Mucosa of rectum (tissue), 2 donors: ENCODE results near the gene OR2T29.
"Not testable (repeated sequence)": the region's sequence is repeated elsewhere in the genome, so short reads cannot be mapped to it uniquely, and the experiment has no call there.

ENCODE experiments used
- H3K27ac ChIP-seq, 2 donors: one replicate each; pipeline ENCODE4 v1.7.0; 2013; ENCODE audit warnings: inconsistent platforms in 2 of 2, low read depth in 2 of 2, low read length in 2 of 2
- H3K27me3 ChIP-seq, 2 donors: one replicate each; pipeline ENCODE4 v1.7.0; 2013; ENCODE audit warnings: low read length in 2 of 2; ENCODE audit not compliant: control insufficient read depth in 2 of 2, insufficient read depth in 2 of 2
- H3K36me3 ChIP-seq, 2 donors: one replicate each; pipeline ENCODE4 v1.7.0; 2013; ENCODE audit warnings: low read length in 2 of 2; ENCODE audit not compliant: control insufficient read depth in 2 of 2, insufficient read depth in 2 of 2
- H3K4me1 ChIP-seq, 2 donors: one replicate each; pipeline ENCODE4 v1.7.0; 2013; ENCODE audit warnings: low read length in 2 of 2, mild to moderate bottlenecking in 1 of 2; ENCODE audit not compliant: control insufficient read depth in 2 of 2, insufficient read depth in 2 of 2
- H3K4me3 ChIP-seq, 2 donors: one replicate each; pipeline ENCODE4 v1.7.0; 2013; ENCODE audit warnings: low read length in 2 of 2
- H3K9ac ChIP-seq, 2 donors: one replicate each; pipeline ENCODE4 v1.7.0; 2013; ENCODE audit warnings: low read length in 2 of 2, low read depth in 1 of 2, mild to moderate bottlenecking in 1 of 2
- H3K9me3 ChIP-seq, 2 donors: one replicate each; pipeline ENCODE4 v1.7.0; 2013; ENCODE audit warnings: low read length in 2 of 2; ENCODE audit not compliant: control insufficient read depth in 2 of 2
- donor health status: healthy.
- donor health status: Normal muscosa, but diverticular disease.

Gene OR2T29

GRCh38 chr1:248521856-248522255 lies 40.7 kb downstream of the OR2T29 start:
- Histone ChIP-seq H3K4me1 (no peaks in the 10 kb centered on the region), H3K27me3 (no peaks in the 10 kb centered on the region), H3K36me3 (no peaks in the 10 kb centered on the region), H3K9me3 (no peaks in the 10 kb centered on the region), H3K9ac (no peak overlapping the region), H3K27ac (no peak overlapping the region), H3K4me3 (no peak overlapping the region)

- H3K27ac ChIP-seq, H3K27me3 ChIP-seq, H3K36me3 ChIP-seq, H3K9me3 ChIP-seq, H3K4me3 ChIP-seq, H3K9ac ChIP-seq, H3K4me1 ChIP-seq: not testable (repeated sequence)
These were observed 52.4 kb downstream of the OR2T29 start for GRCh38 chr1:248510217-248510616.

GRCh38 chr1:248507773-248508172 lies 54.8 kb downstream of the OR2T29 start, which contains the start of gene OR2G6:
Gene OR2G6 (plus strand): TSS chr1:248508073. CDS start chr1:248521647, 13,574 bp downstream.
- not testable (repeated sequence) for H3K27me3 ChIP-seq, H3K4me3 ChIP-seq, H3K9ac ChIP-seq, H3K36me3 ChIP-seq, H3K4me1 ChIP-seq, H3K27ac ChIP-seq, H3K9me3 ChIP-seq
